Head of caudate nucleus (tissue), 42 donors: Measurements from ENCODE around the gene TRIM14.
"Not testable (repeated sequence)": the region's sequence is repeated elsewhere in the genome, so short reads cannot be mapped to it uniquely, and the experiment has no call there.

Source experiments
- DNase-seq, 42 donors: peaks; one replicate each; pipeline versions ENCODE4 v3.0.0 to v3.0.0-alpha.2; 2020 to 2021; ENCODE audit warnings: mixed read lengths in 7 of 42
- intact Hi-C: fragments of 100-400 bp; cut with DNase I; formaldehyde crosslinking; loops from one replicate; pipeline ENCODE4 v1.15.0; 2022

TRIM14 gene

DNA sequence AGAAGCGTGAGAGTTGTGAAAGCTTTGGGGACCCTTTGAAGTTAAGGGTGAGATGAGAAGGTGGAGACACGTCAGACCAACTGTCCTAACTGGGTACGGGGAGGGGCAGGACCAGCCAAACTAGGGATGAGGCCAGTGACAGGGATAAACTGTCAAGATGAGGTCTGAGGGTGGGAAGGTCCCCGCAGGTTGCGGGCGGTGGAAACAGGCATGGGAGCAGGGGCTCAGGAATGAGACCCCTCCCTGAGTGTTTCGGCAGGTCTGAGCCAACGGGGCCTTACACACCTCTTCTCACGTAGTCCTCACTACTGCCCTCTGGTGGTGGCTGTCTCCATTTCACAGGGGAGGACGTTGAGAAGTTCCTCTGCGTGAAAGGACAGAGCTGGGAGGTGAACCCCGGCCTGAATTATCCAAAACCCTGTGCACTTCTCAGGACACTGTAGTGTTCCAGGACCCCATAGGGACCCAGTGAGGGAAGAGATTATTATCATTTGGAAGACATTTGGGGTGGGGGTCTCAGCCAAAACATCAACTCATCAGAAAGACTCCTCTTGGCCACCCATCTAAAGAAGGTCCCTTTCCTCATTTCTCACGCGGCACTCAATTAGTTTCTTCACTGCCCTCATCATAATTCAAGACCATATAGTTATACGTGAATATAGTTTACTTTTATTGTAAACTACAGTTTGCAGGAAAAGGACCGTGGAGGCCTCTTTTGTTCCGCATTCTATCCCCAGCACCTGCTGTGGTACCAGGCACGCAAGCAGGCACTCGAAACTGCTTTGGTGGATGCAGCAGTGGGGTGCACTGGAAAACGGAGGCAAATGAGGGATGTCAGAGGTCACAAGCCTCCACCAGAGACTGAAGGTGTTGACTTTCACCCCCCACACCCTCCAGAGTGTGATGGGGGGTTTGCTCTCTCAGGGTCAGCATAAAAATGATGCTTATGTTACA is 84.2 kb downstream of the TRIM14 start:
- intact Hi-C loops, result loop anchor here (2.0 kb wide), 1 partner anchor 112 kb away; the partner anchor contains the start of gene TRMO

DNA sequence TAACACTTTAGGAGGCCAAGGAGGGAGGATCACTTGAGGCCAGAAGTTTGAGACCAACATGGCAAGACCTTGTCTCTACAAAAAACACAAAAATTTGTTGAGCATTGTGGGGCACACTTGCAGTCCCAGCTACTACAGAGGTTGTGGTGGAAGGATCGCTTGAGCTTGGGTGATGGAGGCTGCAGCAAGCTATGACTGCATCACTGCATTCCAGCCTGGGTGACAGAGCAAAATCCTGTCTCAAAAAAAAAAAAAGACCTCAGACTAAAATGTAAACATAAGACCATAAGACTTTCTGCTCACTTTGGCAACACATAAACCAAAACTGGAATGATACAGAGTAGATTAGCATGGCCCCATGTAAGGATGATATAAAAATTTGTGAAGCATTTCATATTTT is 87.1 kb downstream of the TRIM14 start:
- DNase-seq, result no peak
- intact Hi-C loops, result no loop called here

More for the DNA sequence above, 84.2 kb downstream of the TRIM14 start:
- peak; percentile 66 to 95 (median 86) for DNase-seq

DNA sequence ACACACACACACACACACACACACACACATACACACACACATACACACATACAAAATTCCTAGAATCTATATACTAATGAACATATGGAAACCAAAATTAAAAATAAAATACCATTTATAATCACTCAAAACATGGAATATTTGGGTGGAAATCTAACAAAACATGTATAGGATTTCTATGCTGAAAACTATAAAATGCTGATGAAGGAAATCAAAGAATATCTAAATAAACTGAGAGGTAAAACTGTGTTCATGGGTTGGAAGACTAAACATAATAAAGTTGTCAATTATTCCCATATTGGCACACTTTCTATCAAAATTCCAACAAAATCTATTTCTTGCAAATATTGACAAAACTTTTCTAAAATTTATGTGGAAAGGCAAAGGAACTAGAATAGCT is 87.9 kb downstream of the TRIM14 start:
- intact Hi-C loops, result no loop called here
- no peak for DNase-seq

DNA sequence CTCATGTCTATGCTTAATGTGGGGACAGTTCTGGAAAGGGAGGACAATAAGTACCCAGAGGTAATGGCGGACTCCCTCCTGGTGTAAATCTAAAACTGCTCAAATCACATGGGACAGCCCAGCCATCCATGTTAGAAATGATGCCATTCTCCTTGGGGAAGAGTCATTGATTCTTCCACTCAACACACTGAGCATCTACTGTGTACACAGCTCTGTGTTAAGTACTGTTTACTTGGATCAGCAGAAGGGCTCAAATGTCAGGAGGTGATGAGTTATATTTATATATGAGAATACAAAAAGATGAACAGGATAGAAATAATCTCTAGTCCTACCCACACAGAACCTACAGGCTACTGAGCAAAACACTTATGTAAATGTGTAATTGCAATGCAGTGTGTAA is 94.3 kb downstream of the TRIM14 start:
- intact Hi-C loops, result no loop called here
- no peak for DNase-seq

DNA sequence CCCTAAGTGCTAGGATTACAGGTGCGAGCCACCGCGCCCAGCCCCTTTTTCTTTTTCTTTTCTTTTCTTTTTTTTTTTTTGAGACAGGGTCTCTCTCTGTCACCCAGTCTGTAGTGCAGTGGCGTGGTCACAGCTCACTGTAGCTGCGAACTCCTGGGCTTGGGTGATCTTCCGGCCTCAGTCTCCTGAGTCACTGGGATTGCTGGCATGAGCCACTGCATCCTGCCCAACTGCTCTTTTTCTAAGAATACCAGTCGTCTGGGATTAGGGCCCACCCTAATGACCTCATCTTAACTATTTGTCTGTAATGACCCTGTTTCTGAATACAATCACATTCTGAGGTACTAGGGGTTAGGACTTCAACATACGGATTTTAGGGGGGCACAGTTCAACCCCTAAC is 96.6 kb downstream of the TRIM14 start:
- no peak for DNase-seq
- intact Hi-C loops, result no loop called here

- DNase-seq, result no peak
- intact Hi-C loops, result no loop called here
Measured at GRCh38 chr9:98021306-98022040, 97.5 kb downstream of the TRIM14 start.

GRCh38 chr9:98020476-98021145 is 98.4 kb downstream of the TRIM14 start:
- DNase-seq, result no peak
- intact Hi-C loops, result no loop called here

DNA sequence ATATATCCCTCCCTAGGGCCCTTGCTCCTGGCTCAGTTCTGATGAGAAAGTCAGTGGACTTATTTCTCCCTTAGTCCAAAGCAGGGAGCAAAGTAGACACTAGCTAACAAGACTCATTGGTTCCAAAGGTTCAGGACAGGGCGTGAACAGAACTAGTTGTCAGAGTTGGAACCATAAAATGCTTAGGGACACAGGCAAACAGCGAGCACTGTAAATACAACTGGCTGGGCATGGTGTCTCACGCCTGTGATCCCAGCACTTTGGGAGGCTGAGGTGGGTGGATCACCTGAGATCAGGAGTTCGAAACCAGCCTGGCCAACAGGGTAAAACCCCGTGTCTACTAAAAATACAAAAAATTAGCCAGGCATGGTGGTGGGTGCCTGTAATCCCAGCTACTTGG is 99.2 kb downstream of the TRIM14 start:
- DNase-seq, intact Hi-C loops: not testable (repeated sequence)
